Astrocyte (in vitro differentiated cells and primary cell): ENCODE results near the gene ABL2.

Source experiments
- EZH2 ChIP-seq: IDR thresholded peaks from 2 replicates; pipeline ENCODE4 v1.6.1; 2012; ENCODE audit warnings: mild to moderate bottlenecking, low read length, inconsistent platforms; ENCODE audit not compliant: insufficient read depth
- TF ChIP-seq, protein P1 (sequence below): IDR thresholded peaks from 2 replicates; pipeline ENCODE4 v1.5.1; 2011; ENCODE audit warnings: low read depth, mild to moderate bottlenecking, inconsistent platforms, low read length, moderate library complexity; ENCODE audit not compliant: insufficient read depth

DNA sequence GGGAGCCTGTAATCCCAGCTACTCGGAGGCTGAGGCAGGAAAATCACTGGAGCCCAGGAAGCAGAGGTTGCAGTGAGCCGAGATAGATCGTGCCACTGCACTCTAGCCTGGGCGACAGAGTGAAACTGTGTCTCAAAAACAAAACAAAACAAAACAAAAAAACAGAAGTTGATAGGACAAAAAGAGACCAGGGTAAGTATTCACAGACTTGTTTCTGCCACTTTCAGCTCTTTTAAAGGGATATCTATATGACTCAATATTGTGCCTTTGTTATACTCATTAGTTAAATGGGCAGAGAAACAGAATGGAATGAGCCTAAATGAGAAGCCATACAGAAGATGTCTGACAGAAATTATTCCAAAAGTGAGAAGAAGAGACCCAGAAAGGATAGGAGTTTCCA is 23.1 kb upstream of the ABL2 start:
- TF ChIP-seq, protein P1, sequence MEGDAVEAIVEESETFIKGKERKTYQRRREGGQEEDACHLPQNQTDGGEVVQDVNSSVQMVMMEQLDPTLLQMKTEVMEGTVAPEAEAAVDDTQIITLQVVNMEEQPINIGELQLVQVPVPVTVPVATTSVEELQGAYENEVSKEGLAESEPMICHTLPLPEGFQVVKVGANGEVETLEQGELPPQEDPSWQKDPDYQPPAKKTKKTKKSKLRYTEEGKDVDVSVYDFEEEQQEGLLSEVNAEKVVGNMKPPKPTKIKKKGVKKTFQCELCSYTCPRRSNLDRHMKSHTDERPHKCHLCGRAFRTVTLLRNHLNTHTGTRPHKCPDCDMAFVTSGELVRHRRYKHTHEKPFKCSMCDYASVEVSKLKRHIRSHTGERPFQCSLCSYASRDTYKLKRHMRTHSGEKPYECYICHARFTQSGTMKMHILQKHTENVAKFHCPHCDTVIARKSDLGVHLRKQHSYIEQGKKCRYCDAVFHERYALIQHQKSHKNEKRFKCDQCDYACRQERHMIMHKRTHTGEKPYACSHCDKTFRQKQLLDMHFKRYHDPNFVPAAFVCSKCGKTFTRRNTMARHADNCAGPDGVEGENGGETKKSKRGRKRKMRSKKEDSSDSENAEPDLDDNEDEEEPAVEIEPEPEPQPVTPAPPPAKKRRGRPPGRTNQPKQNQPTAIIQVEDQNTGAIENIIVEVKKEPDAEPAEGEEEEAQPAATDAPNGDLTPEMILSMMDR, result no peak
- TF ChIP-seq EZH2, result no peak
